ENCODE data around the gene SMARCC1.

The SMARCC1 gene

DNA sequence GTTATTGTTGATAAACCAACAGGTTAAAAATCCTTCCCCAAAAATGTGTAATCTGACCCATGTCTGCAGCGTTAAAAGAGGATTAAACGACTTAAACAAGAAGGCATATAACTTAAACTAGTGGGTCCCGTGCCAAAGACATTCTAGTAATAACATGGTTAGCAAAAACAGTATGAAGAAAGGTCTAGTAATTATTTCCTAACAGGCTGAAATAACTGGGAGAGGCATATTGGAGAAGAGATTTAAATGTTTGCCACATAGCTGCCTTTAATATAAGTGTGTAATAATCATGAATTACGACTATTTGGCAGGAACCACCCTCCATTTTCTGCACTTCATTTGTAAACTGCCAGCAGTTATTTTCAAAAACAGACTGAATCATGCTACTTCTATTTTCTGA lies 135.3 kb downstream of the SMARCC1 start:
- ChIA-PET POLR2A (interaction anchor here (0.6 kb wide), 1 partner anchor 186 kb away, joined by 4 read pairs; no protein-coding TSS in a partner anchor), CTCF (no interaction called here)
- Histone ChIP-seq H3K27ac (ENCODE audit: extremely low read depth, low read depth, low read length) (no peak overlapping the region), H3K4me1 (ENCODE audit: control insufficient read depth, insufficient read depth, low read length) (no peaks in the 10 kb centered on the region), H3K4me3 (ENCODE audit: low read depth, low read length) (no peak overlapping the region), H3K36me3 (ENCODE audit: control insufficient read depth in 2 of 2, insufficient read depth in 1 of 2, low read length in 2 of 2) (peaks cover 0 to 18% of the 10 kb centered on the region in 2 experiments; a peak in 2 of 3 replicates), H3K9me3 (ENCODE audit: control insufficient read depth, insufficient read depth, low read depth, low read length) (no peaks in the 10 kb centered on the region)
- TF ChIP-seq SP7 (tag by site-specific recombination; IDR thresholded peaks at IDR 0.05) (peak; percentile 90), ZNF184 (tag by site-specific recombination; IDR thresholded peaks at IDR 0.05) (no peak)
- TF ChIP-seq, protein P1, sequence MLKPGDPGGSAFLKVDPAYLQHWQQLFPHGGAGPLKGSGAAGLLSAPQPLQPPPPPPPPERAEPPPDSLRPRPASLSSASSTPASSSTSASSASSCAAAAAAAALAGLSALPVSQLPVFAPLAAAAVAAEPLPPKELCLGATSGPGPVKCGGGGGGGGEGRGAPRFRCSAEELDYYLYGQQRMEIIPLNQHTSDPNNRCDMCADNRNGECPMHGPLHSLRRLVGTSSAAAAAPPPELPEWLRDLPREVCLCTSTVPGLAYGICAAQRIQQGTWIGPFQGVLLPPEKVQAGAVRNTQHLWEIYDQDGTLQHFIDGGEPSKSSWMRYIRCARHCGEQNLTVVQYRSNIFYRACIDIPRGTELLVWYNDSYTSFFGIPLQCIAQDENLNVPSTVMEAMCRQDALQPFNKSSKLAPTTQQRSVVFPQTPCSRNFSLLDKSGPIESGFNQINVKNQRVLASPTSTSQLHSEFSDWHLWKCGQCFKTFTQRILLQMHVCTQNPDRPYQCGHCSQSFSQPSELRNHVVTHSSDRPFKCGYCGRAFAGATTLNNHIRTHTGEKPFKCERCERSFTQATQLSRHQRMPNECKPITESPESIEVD (tag by site-specific recombination; IDR thresholded peaks at IDR 0.05): peak; percentile 22; the same call in 1 of the 2 replicates

DNA sequence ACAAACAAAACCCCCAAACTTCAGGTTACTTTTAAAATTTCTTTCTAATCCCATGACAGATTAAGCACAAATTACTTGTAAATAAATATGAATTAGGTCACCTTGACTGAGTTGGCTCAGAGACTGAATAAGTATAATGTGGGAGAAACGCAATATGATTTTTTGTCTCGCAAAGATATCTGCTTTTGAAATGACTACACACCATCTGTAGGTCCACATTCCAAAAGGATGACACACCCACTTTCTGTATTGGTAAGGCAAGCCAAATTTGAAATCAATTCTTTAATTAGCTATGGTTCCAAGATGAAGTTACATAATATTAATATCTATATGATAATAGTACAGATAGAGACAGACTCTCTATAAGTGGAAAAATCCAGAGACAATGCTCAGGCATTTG lies 136.1 kb downstream of the SMARCC1 start:
- Histone ChIP-seq H3K36me3 (ENCODE audit: control insufficient read depth in 2 of 2, insufficient read depth in 1 of 2, low read length in 2 of 2) (peaks cover 0 to 21% of the 10 kb centered on the region in 2 experiments; a peak in 2 of 3 replicates), H3K27ac (ENCODE audit: extremely low read depth, low read depth, low read length) (no peak overlapping the region), H3K9me3 (ENCODE audit: control insufficient read depth, insufficient read depth, low read depth, low read length) (no peaks in the 10 kb centered on the region), H3K4me3 (ENCODE audit: low read depth, low read length) (no peak overlapping the region), H3K4me1 (ENCODE audit: control insufficient read depth, insufficient read depth, low read length) (no peaks in the 10 kb centered on the region)
- CTCF ChIA-PET: no interaction called here
- TF ChIP-seq ZNF362 (tag by site-specific recombination; IDR thresholded peaks at IDR 0.05) (no peak), HOXA7 (CRISPR knock-in tag; IDR thresholded peaks at IDR 0.05; ENCODE audit: borderline replicate concordance) (no peak), ZIC2 (tag by site-specific recombination; IDR thresholded peaks at IDR 0.05) (no peak)
- POLR2A ChIA-PET: no interaction called here

- ChIA-PET CTCF (no interaction called here), POLR2A (no interaction called here)
- H3K4me3 ChIP-seq (ENCODE audit: low read depth, low read length): no peak overlapping the region
- no peaks in the 10 kb centered on the region for H3K4me1 ChIP-seq (ENCODE audit: control insufficient read depth, insufficient read depth, low read length)
- no peaks in the 10 kb centered on the region for H3K9me3 ChIP-seq (ENCODE audit: control insufficient read depth, insufficient read depth, low read depth, low read length)
- H3K27ac ChIP-seq (ENCODE audit: extremely low read depth, low read depth, low read length): no peak overlapping the region
- H3K36me3 ChIP-seq (ENCODE audit: control insufficient read depth in 2 of 2, insufficient read depth in 1 of 2, low read length in 2 of 2): peaks cover 0 to 25% of the 10 kb centered on the region in 2 experiments; a peak in 2 of 3 replicates
- TF ChIP-seq, protein P2, sequence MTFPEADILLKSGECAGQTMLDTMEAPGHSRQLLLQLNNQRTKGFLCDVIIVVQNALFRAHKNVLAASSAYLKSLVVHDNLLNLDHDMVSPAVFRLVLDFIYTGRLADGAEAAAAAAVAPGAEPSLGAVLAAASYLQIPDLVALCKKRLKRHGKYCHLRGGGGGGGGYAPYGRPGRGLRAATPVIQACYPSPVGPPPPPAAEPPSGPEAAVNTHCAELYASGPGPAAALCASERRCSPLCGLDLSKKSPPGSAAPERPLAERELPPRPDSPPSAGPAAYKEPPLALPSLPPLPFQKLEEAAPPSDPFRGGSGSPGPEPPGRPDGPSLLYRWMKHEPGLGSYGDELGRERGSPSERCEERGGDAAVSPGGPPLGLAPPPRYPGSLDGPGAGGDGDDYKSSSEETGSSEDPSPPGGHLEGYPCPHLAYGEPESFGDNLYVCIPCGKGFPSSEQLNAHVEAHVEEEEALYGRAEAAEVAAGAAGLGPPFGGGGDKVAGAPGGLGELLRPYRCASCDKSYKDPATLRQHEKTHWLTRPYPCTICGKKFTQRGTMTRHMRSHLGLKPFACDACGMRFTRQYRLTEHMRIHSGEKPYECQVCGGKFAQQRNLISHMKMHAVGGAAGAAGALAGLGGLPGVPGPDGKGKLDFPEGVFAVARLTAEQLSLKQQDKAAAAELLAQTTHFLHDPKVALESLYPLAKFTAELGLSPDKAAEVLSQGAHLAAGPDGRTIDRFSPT (tag by site-specific recombination; IDR thresholded peaks at IDR 0.05): no peak
- TF ChIP-seq BCL11A (tag by site-specific recombination; IDR thresholded peaks at IDR 0.05; ENCODE audit: low read depth): no peak
- TF ChIP-seq KLF10 (tag by site-specific recombination; IDR thresholded peaks at IDR 0.05): no peak
- TF ChIP-seq YY2 (tag by site-specific recombination; IDR thresholded peaks at IDR 0.05): no peak
- TF ChIP-seq SALL2 (tag by site-specific recombination; IDR thresholded peaks at IDR 0.05; ENCODE audit: borderline replicate concordance): no peak
- TF ChIP-seq AEBP2 (tag by site-specific recombination; IDR thresholded peaks at IDR 0.05; ENCODE audit: borderline replicate concordance): no peak
- no peak for TF ChIP-seq ZFP69B (tag by site-specific recombination; IDR thresholded peaks at IDR 0.05)
- TF ChIP-seq, protein P3, sequence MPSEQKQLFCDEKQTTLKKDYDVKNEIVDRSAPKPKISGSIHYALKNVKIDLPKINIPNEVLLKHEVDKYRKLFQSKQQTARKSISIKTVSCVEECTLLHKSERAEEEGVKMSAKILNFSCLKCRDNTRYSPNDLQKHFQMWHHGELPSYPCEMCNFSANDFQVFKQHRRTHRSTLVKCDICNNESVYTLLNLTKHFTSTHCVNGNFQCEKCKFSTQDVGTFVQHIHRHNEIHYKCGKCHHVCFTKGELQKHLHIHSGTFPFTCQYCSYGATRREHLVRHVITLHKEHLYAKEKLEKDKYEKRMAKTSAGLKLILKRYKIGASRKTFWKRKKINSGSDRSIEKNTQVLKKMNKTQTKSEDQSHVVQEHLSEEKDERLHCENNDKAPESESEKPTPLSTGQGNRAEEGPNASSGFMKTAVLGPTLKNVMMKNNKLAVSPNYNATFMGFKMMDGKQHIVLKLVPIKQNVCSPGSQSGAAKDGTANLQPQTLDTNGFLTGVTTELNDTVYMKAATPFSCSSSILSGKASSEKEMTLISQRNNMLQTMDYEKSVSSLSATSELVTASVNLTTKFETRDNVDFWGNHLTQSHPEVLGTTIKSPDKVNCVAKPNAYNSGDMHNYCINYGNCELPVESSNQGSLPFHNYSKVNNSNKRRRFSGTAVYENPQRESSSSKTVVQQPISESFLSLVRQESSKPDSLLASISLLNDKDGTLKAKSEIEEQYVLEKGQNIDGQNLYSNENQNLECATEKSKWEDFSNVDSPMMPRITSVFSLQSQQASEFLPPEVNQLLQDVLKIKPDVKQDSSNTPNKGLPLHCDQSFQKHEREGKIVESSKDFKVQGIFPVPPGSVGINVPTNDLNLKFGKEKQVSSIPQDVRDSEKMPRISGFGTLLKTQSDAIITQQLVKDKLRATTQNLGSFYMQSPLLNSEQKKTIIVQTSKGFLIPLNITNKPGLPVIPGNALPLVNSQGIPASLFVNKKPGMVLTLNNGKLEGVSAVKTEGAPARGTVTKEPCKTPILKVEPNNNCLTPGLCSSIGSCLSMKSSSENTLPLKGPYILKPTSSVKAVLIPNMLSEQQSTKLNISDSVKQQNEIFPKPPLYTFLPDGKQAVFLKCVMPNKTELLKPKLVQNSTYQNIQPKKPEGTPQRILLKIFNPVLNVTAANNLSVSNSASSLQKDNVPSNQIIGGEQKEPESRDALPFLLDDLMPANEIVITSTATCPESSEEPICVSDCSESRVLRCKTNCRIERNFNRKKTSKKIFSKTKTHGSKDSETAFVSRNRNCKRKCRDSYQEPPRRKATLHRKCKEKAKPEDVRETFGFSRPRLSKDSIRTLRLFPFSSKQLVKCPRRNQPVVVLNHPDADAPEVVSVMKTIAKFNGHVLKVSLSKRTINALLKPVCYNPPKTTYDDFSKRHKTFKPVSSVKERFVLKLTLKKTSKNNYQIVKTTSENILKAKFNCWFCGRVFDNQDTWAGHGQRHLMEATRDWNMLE (tag by site-specific recombination; conservative IDR thresholded peaks at IDR 0.05; ENCODE audit: low read depth): no peak
- TF ChIP-seq ZNF324 (tag by site-specific recombination; IDR thresholded peaks at IDR 0.05): no peak
- no peak for TF ChIP-seq ZNF221 (tag by site-specific recombination; IDR thresholded peaks at IDR 0.05; ENCODE audit: borderline replicate concordance)
- TF ChIP-seq ZSCAN30 (tag by site-specific recombination; IDR thresholded peaks at IDR 0.05): no peak
- no peak for TF ChIP-seq ZNF354C (tag by site-specific recombination; IDR thresholded peaks at IDR 0.05; ENCODE audit: borderline replicate concordance, low read depth)
- no peak for TF ChIP-seq WT1 (tag by site-specific recombination; IDR thresholded peaks at IDR 0.05)
- TF ChIP-seq ZNF23 (tag by site-specific recombination; IDR thresholded peaks at IDR 0.05; ENCODE audit: borderline replicate concordance): no peak
Measured at GRCh38 chr3:47643092-47643491, 138.6 kb downstream of the SMARCC1 start.
